DND-41 (cell line): Measurements from ENCODE around the gene LUZP1.

ENCODE experiments used
- ATAC-seq: fragments of 200-7000 bp; cut with Tn5 transposase; 3 replicates; pipeline ENCODE4 v1.9.1; 2021; ENCODE audit warnings: low read depth; ENCODE audit not compliant: insufficient read depth
- DNase-seq: peaks from one replicate; pipeline ENCODE4 v3.0.0-alpha.2; 2020
- H2AFZ ChIP-seq: 2 replicates; pipeline ENCODE4 v1.6.0; 2012; ENCODE audit warnings: low read depth, low read length
- H3K27ac ChIP-seq: 2 replicates; pipeline ENCODE4 v1.5.1; 2012; ENCODE audit warnings: low read length, inconsistent platforms
- H3K27me3 ChIP-seq: fragments of 200-600 bp; sonication (generic); 2 replicates; pipeline ENCODE4 v1.6.0; 2012; ENCODE audit warnings: low read length, mild to moderate bottlenecking, inconsistent platforms; ENCODE audit not compliant: insufficient read depth, poor library complexity
- H3K36me3 ChIP-seq: 2 replicates; pipeline ENCODE4 v1.5.1; 2012; ENCODE audit warnings: low read length, inconsistent platforms; ENCODE audit not compliant: insufficient read depth
- H3K4me1 ChIP-seq: 2 replicates; pipeline ENCODE4 v1.5.1; 2012; ENCODE audit warnings: mild to moderate bottlenecking, low read length; ENCODE audit not compliant: insufficient read depth
- H3K4me2 ChIP-seq: 2 replicates; pipeline ENCODE4 v1.6.0; 2012; ENCODE audit warnings: mild to moderate bottlenecking, moderate library complexity, low read length, inconsistent platforms; ENCODE audit not compliant: insufficient read depth
- H3K4me3 ChIP-seq, 2 experiments: fragments of 200-600 bp in 1 of 2; shearing (Covaris generic) in 1 of 2; 2 replicates each; pipeline ENCODE4 v1.5.1; 2012 to 2016; ENCODE audit warnings: inconsistent platforms in 2 of 2, low read length in 2 of 2, mild to moderate bottlenecking in 2 of 2, low read depth in 1 of 2, moderate library complexity in 1 of 2
- H3K79me2 ChIP-seq: 2 replicates; pipeline ENCODE4 v1.6.0; 2012; ENCODE audit warnings: low read length, inconsistent platforms; ENCODE audit not compliant: insufficient read depth
- H3K9ac ChIP-seq: 2 replicates; pipeline ENCODE4 v1.6.0; 2012; ENCODE audit warnings: low read depth, mild to moderate bottlenecking, inconsistent platforms, low read length, moderate library complexity
- H3K9me3 ChIP-seq: 2 replicates; pipeline ENCODE4 v1.5.1; 2012; ENCODE audit warnings: low read length, moderate library complexity, mild to moderate bottlenecking, inconsistent platforms; ENCODE audit not compliant: insufficient read depth, severe bottlenecking
- H4K20me1 ChIP-seq: 2 replicates; pipeline ENCODE4 v1.6.0; 2012; ENCODE audit warnings: low read length; ENCODE audit not compliant: insufficient read depth
- CTCF ChIP-seq: IDR thresholded peaks from 2 replicates; pipeline ENCODE4 v1.5.1; 2012; ENCODE audit warnings: borderline replicate concordance, low read length, moderate library complexity, mild to moderate bottlenecking; ENCODE audit not compliant: poor library complexity, severe bottlenecking; ENCODE audit errors: extremely low read depth
- EZH2 ChIP-seq: IDR thresholded peaks from 3 replicates; pipeline ENCODE4 v1.6.1; 2012; ENCODE audit warnings: borderline replicate concordance, low read depth, mild to moderate bottlenecking, moderate library complexity, low read length, inconsistent platforms; ENCODE audit not compliant: severe bottlenecking

Gene LUZP1

GRCh38 chr1:23134055-23134454 lies 34.6 kb downstream of the LUZP1 start:
- ATAC-seq: no peak
- Histone ChIP-seq H3K27ac (no peak overlapping the region), H3K4me1 (no peaks in the 10 kb centered on the region), H3K9me3 (no peaks in the 10 kb centered on the region), H4K20me1 (peaks cover 42% of the 10 kb centered on the region; the same call in 1 of the 2 replicates), H3K27me3 (no peaks in the 10 kb centered on the region), H3K9ac (no peak overlapping the region), H3K36me3 (no peaks in the 10 kb centered on the region), H2AFZ (no peak overlapping the region), H3K4me3 (no peak overlapping the region), H3K79me2 (peaks cover 68% of the 10 kb centered on the region), H3K4me2 (no peak overlapping the region)
- TF ChIP-seq EZH2: no peak
- no peak for TF ChIP-seq CTCF
- no peak for DNase-seq

GRCh38 chr1:23133587-23133986 lies 35.1 kb downstream of the LUZP1 start:
- Histone ChIP-seq H3K4me2 (no peak overlapping the region), H3K27me3 (no peaks in the 10 kb centered on the region), H4K20me1 (peaks cover 45% of the 10 kb centered on the region; the same call in 1 of the 2 replicates), H3K79me2 (peaks cover 67% of the 10 kb centered on the region), H3K4me1 (no peaks in the 10 kb centered on the region), H3K27ac (no peak overlapping the region), H3K9ac (no peak overlapping the region), H3K9me3 (no peaks in the 10 kb centered on the region), H3K4me3 (no peak overlapping the region), H2AFZ (no peak overlapping the region), H3K36me3 (no peaks in the 10 kb centered on the region)
- TF ChIP-seq CTCF (no peak), EZH2 (no peak)
- no peak for DNase-seq
- ATAC-seq: no peak

- H3K36me3 ChIP-seq: no peaks in the 10 kb centered on the region
- no peak overlapping the region for H2AFZ ChIP-seq
- H3K79me2 ChIP-seq: peaks cover 66% of the 10 kb centered on the region
- no peak overlapping the region for H3K27ac ChIP-seq
- no peak for ATAC-seq
- no peak overlapping the region for H3K9ac ChIP-seq
- no peak for DNase-seq
- no peak overlapping the region for H3K4me3 ChIP-seq
- H3K4me1 ChIP-seq: no peaks in the 10 kb centered on the region
- no peaks in the 10 kb centered on the region for H3K27me3 ChIP-seq
- TF ChIP-seq CTCF: no peak
- TF ChIP-seq EZH2: no peak
- H3K4me2 ChIP-seq: no peak overlapping the region
- peaks cover 48% of the 10 kb centered on the region; the same call in 1 of the 2 replicates for H4K20me1 ChIP-seq
- no peaks in the 10 kb centered on the region for H3K9me3 ChIP-seq
Measured at GRCh38 chr1:23132033-23132432, 36.6 kb downstream of the LUZP1 start.

GRCh38 chr1:23129846-23130245 lies 38.8 kb downstream of the LUZP1 start:
- Histone ChIP-seq H3K4me1 (no peaks in the 10 kb centered on the region), H3K27me3 (no peaks in the 10 kb centered on the region), H3K9me3 (no peaks in the 10 kb centered on the region), H3K4me2 (no peak overlapping the region), H4K20me1 (peaks cover 46% of the 10 kb centered on the region; the same call in 1 of the 2 replicates), H3K79me2 (peaks cover 62% of the 10 kb centered on the region), H3K27ac (no peak overlapping the region), H2AFZ (no peak overlapping the region), H3K9ac (no peak overlapping the region), H3K36me3 (no peaks in the 10 kb centered on the region), H3K4me3 (no peak overlapping the region)
- TF ChIP-seq EZH2 (no peak), CTCF (no peak)
- no peak for ATAC-seq
- DNase-seq: no peak
